Epithelial cell of esophagus (primary cell): ENCODE data around the gene SDS.

ENCODE experiments used
- DNase-seq: peaks from one replicate; pipeline ENCODE4 v3.0.0; 2010; ENCODE audit warnings: low read depth
- H3K4me3 ChIP-seq: 2 replicates; pipeline ENCODE4 v1.5.1; 2011; ENCODE audit warnings: mild to moderate bottlenecking, low read length, control low read depth
- CTCF ChIP-seq: IDR thresholded peaks from 2 replicates; pipeline ENCODE4 v1.5.1; 2011; ENCODE audit warnings: low read depth, mild to moderate bottlenecking, low read length, control low read depth, inconsistent platforms; ENCODE audit not compliant: insufficient read depth; ENCODE audit errors: missing control alignments

Gene SDS

DNA sequence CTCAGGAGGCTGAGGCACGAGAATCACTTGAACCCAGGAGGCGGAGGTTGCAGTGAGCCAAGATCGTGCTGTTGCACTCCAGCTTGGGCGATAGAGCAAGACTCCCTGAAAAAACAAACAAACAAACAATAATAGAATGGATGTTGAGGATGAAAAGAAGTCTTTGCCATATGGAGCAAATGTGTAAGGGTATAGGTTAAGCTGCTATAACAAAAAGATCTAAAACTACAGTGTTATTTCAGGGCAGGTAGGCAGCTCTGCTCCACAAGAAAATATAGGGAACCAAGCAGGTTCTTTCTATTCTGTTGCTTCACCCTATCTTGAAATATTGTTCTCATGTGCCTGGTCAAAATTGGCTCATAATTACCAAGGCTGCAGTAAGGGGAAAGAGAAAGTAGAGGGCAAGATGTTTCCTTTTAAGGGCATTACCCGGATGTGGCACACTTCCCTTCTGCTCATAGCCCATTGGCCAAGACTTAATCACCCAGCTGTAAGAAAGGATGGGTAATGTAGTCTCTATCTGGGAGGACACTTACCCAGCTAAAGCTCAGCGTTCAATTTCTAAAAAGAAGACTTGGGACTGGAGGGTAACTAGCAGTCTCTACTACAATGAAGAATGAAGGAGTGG is 42.0 kb upstream of the SDS start:
- TF ChIP-seq CTCF = no peak
- no peak overlapping the region for H3K4me3 ChIP-seq
- no peak for DNase-seq

DNA sequence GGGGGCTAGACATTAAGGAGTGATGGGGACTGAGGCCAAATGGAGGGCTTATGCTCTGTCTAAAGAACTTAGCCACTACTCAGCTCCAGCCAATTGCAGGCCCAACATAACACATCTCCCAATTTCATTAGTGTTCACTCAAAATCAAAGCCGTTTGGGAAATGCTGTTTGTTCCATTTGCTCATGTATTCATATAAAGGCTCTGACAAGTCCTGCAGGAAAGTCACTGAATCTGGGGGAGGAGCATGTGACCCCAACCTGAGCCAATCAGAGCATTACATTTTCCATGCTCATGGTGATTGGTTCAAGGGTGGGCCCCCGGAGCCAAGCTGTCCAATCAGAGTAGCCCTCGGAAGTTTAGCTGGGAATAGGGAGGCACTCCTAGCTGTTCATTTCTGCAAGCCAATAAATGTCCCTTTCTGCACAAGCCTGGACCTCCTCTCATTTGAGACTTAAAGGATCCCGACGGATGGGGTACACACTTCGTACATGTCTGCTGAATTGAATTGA is 39.4 kb upstream of the SDS start:
- DNase-seq = no peak
- no peak overlapping the region for H3K4me3 ChIP-seq
- no peak for TF ChIP-seq CTCF

DNA sequence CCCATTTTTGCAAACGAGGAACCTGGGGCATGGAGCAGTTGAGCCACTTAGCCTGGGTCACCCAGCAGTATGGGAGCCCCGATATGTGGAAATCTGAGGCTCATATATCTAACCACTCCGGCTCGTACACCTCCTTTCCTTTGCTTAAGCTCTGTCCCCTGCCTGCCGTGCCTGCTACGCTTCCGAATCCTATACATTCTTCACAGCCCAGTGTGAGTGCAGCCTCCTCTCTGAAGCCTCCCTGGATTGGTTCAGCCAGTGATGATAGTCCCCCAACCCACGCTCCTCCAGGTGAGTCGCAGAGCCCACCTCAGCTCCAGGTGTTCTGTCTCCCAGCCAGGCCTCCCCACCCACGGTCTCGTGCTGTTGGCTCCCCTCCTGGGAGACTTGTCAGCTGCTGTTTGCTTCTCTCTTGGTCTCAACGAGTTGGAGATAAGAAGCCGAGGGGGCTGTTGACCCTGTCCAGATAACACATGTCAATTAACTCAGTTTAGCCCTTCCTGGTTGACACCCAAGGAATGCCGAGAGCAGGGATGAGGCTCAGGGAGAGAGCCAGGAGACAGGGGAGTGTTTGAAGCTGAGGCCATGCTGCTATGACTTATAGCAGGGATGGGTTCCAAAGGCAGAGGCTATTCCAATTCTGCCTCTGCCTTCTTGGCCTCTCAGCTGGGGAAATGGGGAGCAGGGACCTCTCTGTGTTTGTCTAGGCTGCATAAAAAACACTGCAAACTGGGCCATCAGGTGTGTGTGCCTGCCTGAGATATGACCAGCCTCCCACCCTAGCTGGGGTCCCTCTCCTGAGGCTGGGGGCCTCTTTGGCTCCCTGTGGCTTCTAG is 37.5 kb upstream of the SDS start:
- DNase-seq = no peak
- H3K4me3 ChIP-seq = no peak overlapping the region

GRCh38 chr12:113440336-113440735 is 36.6 kb upstream of the SDS start:
- H3K4me3 ChIP-seq = no peak overlapping the region
- TF ChIP-seq CTCF = no peak
- no peak for DNase-seq

More for the DNA sequence above, 37.5 kb upstream of the SDS start:
- TF ChIP-seq CTCF = no peak

- peak; percentile 69 for TF ChIP-seq CTCF
- no peak overlapping the region for H3K4me3 ChIP-seq
- peak; percentile 43 for DNase-seq
These were observed 35.9 kb upstream of the SDS start for GRCh38 chr12:113439606-113440030.

DNA sequence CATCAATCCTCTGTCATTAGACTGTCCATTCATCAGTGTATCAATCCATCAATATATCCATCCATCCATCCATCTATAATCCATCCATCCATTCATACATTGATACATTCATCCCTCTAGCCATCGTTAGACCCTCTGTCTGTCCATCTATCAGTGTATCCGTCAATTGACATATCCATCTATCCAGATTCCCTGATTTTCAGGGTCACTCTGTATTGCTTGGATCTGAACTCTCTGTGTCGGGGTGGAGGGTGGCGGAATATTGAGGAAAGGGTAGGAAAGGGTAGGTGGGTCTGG is 35.6 kb upstream of the SDS start:
- TF ChIP-seq CTCF = no peak
- H3K4me3 ChIP-seq = no peak overlapping the region
- DNase-seq = no peak
